HG03354 (cell line): ENCODE results near the gene LYPD6B.
"Not testable (repeated sequence)": the region's sequence is repeated elsewhere in the genome, so short reads cannot be mapped to it uniquely, and the experiment has no call there.

Experiments used
- ATAC-seq: cut with Tn5 transposase; IDR thresholded peaks from one replicate; pipeline ENCODE4 v1.9.1; 2021; ENCODE audit warnings: mild to moderate bottlenecking; ENCODE audit not compliant: unreplicated experiment, poor library complexity, severe bottlenecking

The LYPD6B gene

GRCh38 chr2:149226790-149227189 is 188.3 kb downstream of the LYPD6B start:
- ATAC-seq: no peak

- ATAC-seq: no peak
These were observed 197.4 kb downstream of the LYPD6B start for GRCh38 chr2:149235816-149236375.

GRCh38 chr2:149236410-149236809 is 197.9 kb downstream of the LYPD6B start:
- ATAC-seq: no peak

DNA sequence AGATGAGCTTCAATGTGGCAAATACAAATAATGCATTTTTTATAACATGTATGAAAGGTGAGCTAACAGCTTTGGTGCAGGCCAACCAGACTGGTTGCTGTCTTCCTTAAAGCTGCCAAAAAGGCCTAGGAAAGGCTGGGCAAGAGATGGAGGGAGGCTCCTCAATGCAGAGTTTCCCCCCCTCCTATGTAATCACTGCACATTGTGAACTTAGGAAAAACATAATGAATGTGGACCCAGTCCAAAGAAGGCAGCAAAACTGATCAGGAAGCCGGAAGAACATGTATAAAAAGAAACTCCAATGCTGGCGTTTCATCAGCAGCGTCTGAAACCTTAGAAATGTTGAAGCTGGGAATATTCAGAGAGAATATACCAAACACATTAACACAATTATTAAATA is 207.7 kb downstream of the LYPD6B start:
- ATAC-seq: no peak

DNA sequence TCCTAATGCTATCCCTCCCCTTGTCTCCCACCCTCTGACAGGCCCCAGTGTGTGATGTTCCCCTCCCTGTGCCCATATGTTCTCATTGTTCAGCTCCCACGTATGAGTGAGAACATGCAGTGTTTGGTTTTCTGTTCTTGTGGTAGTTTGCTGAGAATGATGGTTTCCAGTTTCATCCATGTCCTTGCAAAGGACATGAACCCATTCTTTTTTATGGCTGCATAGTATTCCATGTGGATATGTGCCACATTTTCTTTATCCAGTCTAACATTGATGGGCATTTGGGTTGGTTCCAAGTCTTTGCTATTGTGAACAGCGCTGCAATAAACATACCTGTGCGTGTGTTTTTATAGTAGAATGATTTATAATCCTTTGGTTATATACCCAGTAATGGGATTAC is 212.9 kb downstream of the LYPD6B start:
- ATAC-seq: not testable (repeated sequence)

DNA sequence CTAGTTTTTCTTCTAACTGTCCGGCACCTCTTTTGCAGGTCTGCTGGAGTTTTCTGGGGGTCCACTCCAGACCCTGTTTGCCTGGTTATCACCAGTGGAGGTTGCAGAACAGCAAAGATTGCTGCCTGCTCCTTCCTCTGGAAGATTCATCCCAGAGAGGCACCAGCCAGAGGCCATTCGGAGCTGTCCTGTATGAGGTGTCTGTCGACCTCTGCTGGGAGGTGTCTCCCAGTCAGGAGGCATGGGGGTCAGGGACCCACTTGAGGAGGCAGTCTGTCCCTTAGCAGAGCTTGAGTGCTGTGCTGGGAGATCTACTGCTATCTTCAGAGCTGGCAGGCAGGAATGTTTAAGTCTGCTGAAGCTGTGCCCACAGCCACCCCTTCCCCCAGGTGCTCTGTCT is 218.4 kb downstream of the LYPD6B start:
- not testable (repeated sequence) for ATAC-seq

- no peak for ATAC-seq
These were observed 220.0 kb downstream of the LYPD6B start for GRCh38 chr2:149258531-149258930.

GRCh38 chr2:149259136-149259535 is 220.6 kb downstream of the LYPD6B start:
- ATAC-seq: no peak

GRCh38 chr2:149261692-149262091 is 223.2 kb downstream of the LYPD6B start:
- ATAC-seq: no peak
